H1 (cell line): ENCODE results near the gene LCN6. TPM values are rescaled to one million over a fixed set of nuclear protein-coding genes. Genes with fewer than 3 reads are reported as not detected.
"Not testable (repeated sequence)": the region's sequence is repeated elsewhere in the genome, so short reads cannot be mapped to it uniquely, and the experiment has no call there.

Source experiments
- CTCF ChIA-PET: fragments of 300-600 bp; sonication (Branson Sonifier 250); formaldehyde crosslinking; loops from one replicate; lab custom pipeline; 2021; ENCODE audit not compliant: partially characterized antibody; lab: Charles Lee
- POLR2A ChIA-PET: fragments of 300-600 bp; sonication (Branson Sonifier 250); formaldehyde crosslinking; loops from one replicate; lab custom pipeline; 2021; ENCODE audit warnings: inconsistent platforms; ENCODE audit not compliant: partially characterized antibody; lab: Charles Lee
- DNase-seq, 2 experiments: peaks; one replicate each; pipeline versions ENCODE4 v3.0.0 to v3.0.0-alpha.2; 2010 to 2022; ENCODE audit warnings: low spot score in 2 of 2, low read depth in 1 of 2, mixed read lengths in 1 of 2
- FAIRE-seq: peaks from 2 replicates; lab custom pipeline; 2011; peaks lifted over from hg19 to GRCh38; lab: Jason Lieb, UNC
- H2AFZ ChIP-seq: 2 replicates; pipeline ENCODE4 v1.8.1; 2012; ENCODE audit warnings: low read length, inconsistent platforms
- H2AK5ac ChIP-seq: 2 replicates; pipeline ENCODE4 v1.6.1; 2013; ENCODE audit warnings: low read depth, low read length
- H2BK120ac ChIP-seq: replicated peaks from 2 replicates; pipeline ENCODE3; 2013; ENCODE audit warnings: low read depth, low read length, inconsistent platforms
- H2BK12ac ChIP-seq: 2 replicates; pipeline ENCODE4 v1.6.1; 2013; ENCODE audit warnings: low read depth, low read length
- H2BK15ac ChIP-seq: 2 replicates; pipeline ENCODE4 v1.6.1; 2013; ENCODE audit warnings: low read length
- H2BK20ac ChIP-seq: 2 replicates; pipeline ENCODE4 v1.6.1; 2013; ENCODE audit warnings: low read length
- H2BK5ac ChIP-seq: 2 replicates; pipeline ENCODE4 v1.6.1; 2013; ENCODE audit warnings: low read depth, low read length
- H3K14ac ChIP-seq: 2 replicates; pipeline ENCODE4 v1.6.1; 2013; ENCODE audit warnings: inconsistent platforms; ENCODE audit not compliant: insufficient read length
- H3K18ac ChIP-seq: 2 replicates; pipeline ENCODE4 v1.6.1; 2013; ENCODE audit warnings: low read length; ENCODE audit errors: extremely low read depth
- H3K23ac ChIP-seq: 2 replicates; pipeline ENCODE4 v1.6.1; 2013; ENCODE audit warnings: inconsistent platforms; ENCODE audit not compliant: insufficient read length
- H3K23me2 ChIP-seq: 2 replicates; pipeline ENCODE4 v1.6.1; 2013; ENCODE audit warnings: low read depth, low read length
- H3K27ac ChIP-seq: 2 replicates; pipeline ENCODE4 v1.6.1; 2011; ENCODE audit warnings: low read depth, low read length, inconsistent platforms
- H3K27me3 ChIP-seq, 4 experiments: replicated peaks in 1 of 4; 1 replicate in 1 of 4; 2 replicates in 3 of 4; pipeline versions ENCODE4 v1.6.1 to v1.8.1; 2011 to 2013; ENCODE audit warnings: low read length in 3 of 4, mild to moderate bottlenecking in 3 of 4, inconsistent platforms in 2 of 4, mixed read lengths in 2 of 4, moderate library complexity in 1 of 4; ENCODE audit not compliant: control insufficient read depth in 3 of 4, insufficient read depth in 3 of 4; ENCODE audit errors: extremely low read depth in 1 of 4
- H3K36me3 ChIP-seq, 4 experiments: 2 replicates each; pipeline versions ENCODE4 v1.6.1 to v1.8.1; 2011 to 2013; ENCODE audit warnings: mild to moderate bottlenecking in 4 of 4, low read length in 3 of 4, moderate library complexity in 2 of 4, control low read depth in 1 of 4, inconsistent platforms in 1 of 4; ENCODE audit not compliant: insufficient read depth in 4 of 4, control insufficient read depth in 2 of 4
- H3K4ac ChIP-seq: replicated peaks from 2 replicates; pipeline ENCODE3; 2013; ENCODE audit warnings: low read length, low read depth, mixed read lengths, inconsistent platforms; ENCODE audit not compliant: insufficient read length
- H3K4me1 ChIP-seq, 4 experiments: replicated peaks in 1 of 4; 1 replicate in 1 of 4; 2 replicates in 3 of 4; pipeline versions ENCODE4 v1.6.1 to v1.8.1; 2011 to 2013; ENCODE audit warnings: low read length in 3 of 4, inconsistent platforms in 2 of 4, mixed read lengths in 1 of 4; ENCODE audit not compliant: insufficient read depth in 4 of 4, control insufficient read depth in 3 of 4
- H3K4me2 ChIP-seq, 2 experiments: 2 replicates each; pipeline versions ENCODE4 v1.6.1 to v1.8.1; 2011 to 2013; ENCODE audit warnings: low read depth in 2 of 2, low read length in 2 of 2, control low read depth in 1 of 2, inconsistent platforms in 1 of 2, mild to moderate bottlenecking in 1 of 2; ENCODE audit not compliant: insufficient read depth in 1 of 2
- H3K4me3 ChIP-seq, 4 experiments: fragments of 200-600, 300-600 bp in 1 of 4; sonication (generic), shearing (Covaris generic), sonication (Bioruptor Twin) in 1 of 4; 2 replicates each; pipeline versions ENCODE4 v1.5.1 to v1.8.1; 2011 to 2016; ENCODE audit warnings: low read length in 4 of 4, low read depth in 3 of 4, control low read depth in 2 of 4, inconsistent platforms in 2 of 4, mild to moderate bottlenecking in 2 of 4, mixed read lengths in 1 of 4, moderate library complexity in 1 of 4; ENCODE audit not compliant: insufficient read depth in 2 of 4; ENCODE audit errors: extremely low read depth in 1 of 4
- H3K56ac ChIP-seq: replicated peaks from 2 replicates; pipeline ENCODE3; 2013; ENCODE audit warnings: low read depth, mild to moderate bottlenecking, mixed read lengths, low read length, inconsistent platforms; ENCODE audit not compliant: insufficient read length
- H3K79me1 ChIP-seq: 2 replicates; pipeline ENCODE4 v1.6.1; 2013; ENCODE audit warnings: low read depth, low read length, control low read depth
- H3K79me2 ChIP-seq, 2 experiments: 2 replicates each; pipeline versions ENCODE4 v1.6.1 to v1.8.1; 2012 to 2013; ENCODE audit warnings: low read length in 2 of 2, mild to moderate bottlenecking in 2 of 2, inconsistent platforms in 1 of 2; ENCODE audit not compliant: insufficient read depth in 2 of 2, control insufficient read depth in 1 of 2
- H3K9ac ChIP-seq, 4 experiments: replicated peaks in 1 of 4; 1 replicate in 1 of 4; 2 replicates in 3 of 4; pipeline versions ENCODE4 v1.6.1 to v1.8.1; 2011 to 2013; ENCODE audit warnings: low read depth in 3 of 4, low read length in 3 of 4, control low read depth in 2 of 4, mild to moderate bottlenecking in 2 of 4, moderate library complexity in 2 of 4, inconsistent platforms in 1 of 4; ENCODE audit errors: extremely low read depth in 1 of 4
- H3K9me3 ChIP-seq, 2 experiments: 2 replicates each; pipeline versions ENCODE4 v1.6.1 to v1.8.1; 2012 to 2013; ENCODE audit warnings: mild to moderate bottlenecking in 2 of 2, moderate library complexity in 2 of 2, control low read depth in 1 of 2, inconsistent platforms in 1 of 2, low read depth in 1 of 2, low read length in 1 of 2, mixed read lengths in 1 of 2; ENCODE audit not compliant: insufficient read depth in 2 of 2
- H4K20me1 ChIP-seq, 2 experiments: replicated peaks in 1 of 2; 2 replicates each; pipeline versions ENCODE3 to v1.8.1; 2011 to 2013; ENCODE audit warnings: inconsistent platforms in 2 of 2, low read length in 2 of 2, mild to moderate bottlenecking in 1 of 2; ENCODE audit not compliant: insufficient read depth in 2 of 2, control insufficient read depth in 1 of 2
- H4K5ac ChIP-seq: 2 replicates; pipeline ENCODE4 v1.6.1; 2013; ENCODE audit warnings: low read length, low read depth, mixed read lengths, inconsistent platforms; ENCODE audit not compliant: insufficient read length
- H4K8ac ChIP-seq: 2 replicates; pipeline ENCODE4 v1.8.0; 2013; ENCODE audit warnings: mild to moderate bottlenecking, moderate library complexity, low read length, inconsistent platforms; ENCODE audit not compliant: insufficient read depth; ENCODE audit errors: extremely low read depth
- H4K91ac ChIP-seq: replicated peaks from 2 replicates; pipeline ENCODE3; 2013; ENCODE audit warnings: low read length, mixed read lengths, inconsistent platforms; ENCODE audit not compliant: insufficient read length
- WGBS, 2 experiments: shearing (Covaris generic) in 1 of 2; methylation state at CpG; one replicate each; pipeline versions ENCODE4 v1.1.6 to v1.1.7; 2013 to 2015; ENCODE audit warnings: low lambda C conversion rate in 2 of 2, mixed read lengths in 2 of 2, inconsistent platforms in 1 of 2, low coverage in 1 of 2, missing lambda C conversion rate in 1 of 2; ENCODE audit not compliant: insufficient replicate concordance in 2 of 2, insufficient coverage in 1 of 2, insufficient read length in 1 of 2; ENCODE audit errors: extremely low coverage in 1 of 2, missing lambda C conversion rate in 1 of 2; 5-methylcytosine and 5-hydroxymethylcytosine counted together
- polyA plus RNA-seq, 7 experiments: library from polyadenylated mRNA; depleted of rRNA in 3 of 7; stranded (reverse) in 5 of 7; unstranded in 2 of 7; fragments of >200 nt in 5 of 7; fragments of 200-250 nt in 2 of 7; gene quantifications; 1 replicate in 5 of 7; 2 replicates in 1 of 7; 4 replicates in 1 of 7; pipeline versions ENCODE4 v1.2.1 to v1.2.3, GENCODE V29; 2011 to 2013; ENCODE audit warnings: missing spikeins in 2 of 7, mixed read lengths in 2 of 7
- total RNA-seq: library from RNA; stranded (reverse); fragmentation: NEBNext Ultra II Directional; extraction: Animal tissue kit (Norgen Biotek cat#: 25700); gene quantifications from 2 replicates; pipeline ENCODE4 v1.2.1, GENCODE V29; 2021

The LCN6 gene
- total and polyA plus RNA-seq, 2 of the 8 experiments (the other 6 are each of a cell fraction or from before 2014, with no cell fraction given), result not detected

- H3K4me3 ChIP-seq, H4K91ac ChIP-seq, H3K9ac ChIP-seq, H3K14ac ChIP-seq, POLR2A ChIA-PET, H3K9me3 ChIP-seq, H3K18ac ChIP-seq, H2BK15ac ChIP-seq, H3K4me2 ChIP-seq, H4K5ac ChIP-seq, H3K23me2 ChIP-seq, H3K56ac ChIP-seq, H2BK5ac ChIP-seq, H3K23ac ChIP-seq, H4K20me1 ChIP-seq, DNase-seq, FAIRE-seq, H2BK12ac ChIP-seq, H2AK5ac ChIP-seq, H2BK20ac ChIP-seq, H3K27ac ChIP-seq, H3K27me3 ChIP-seq, H3K4me1 ChIP-seq, H3K36me3 ChIP-seq, H2BK120ac ChIP-seq, H3K79me2 ChIP-seq, H3K4ac ChIP-seq, H2AFZ ChIP-seq, H4K8ac ChIP-seq, H3K79me1 ChIP-seq: not testable (repeated sequence)
- 89% methylated on average over 25 of the region's 27 CpGs; no CpG with 5 or more reads in 1 of the 2 experiments for WGBS, 2 experiments
- CTCF ChIA-PET, result interaction anchor here (0.9 to 4.3 kb wide), 10 partner anchors 9 to 437 kb away, joined by 3 to 37 read pairs (median 4); partner anchors contain the start of gene LCN8
Measured at GRCh38 chr9:136788644-136789522, 40.6 kb upstream of the LCN6 start.
